NCI-H2227 (cell line): ENCODE results near the gene FUT7.

Experiments
- DNase-seq: peaks from one replicate; lab custom pipeline; 2025; ENCODE audit not compliant: unreplicated experiment; lab: John Stamatoyannopoulos, UW

The FUT7 gene

DNA sequence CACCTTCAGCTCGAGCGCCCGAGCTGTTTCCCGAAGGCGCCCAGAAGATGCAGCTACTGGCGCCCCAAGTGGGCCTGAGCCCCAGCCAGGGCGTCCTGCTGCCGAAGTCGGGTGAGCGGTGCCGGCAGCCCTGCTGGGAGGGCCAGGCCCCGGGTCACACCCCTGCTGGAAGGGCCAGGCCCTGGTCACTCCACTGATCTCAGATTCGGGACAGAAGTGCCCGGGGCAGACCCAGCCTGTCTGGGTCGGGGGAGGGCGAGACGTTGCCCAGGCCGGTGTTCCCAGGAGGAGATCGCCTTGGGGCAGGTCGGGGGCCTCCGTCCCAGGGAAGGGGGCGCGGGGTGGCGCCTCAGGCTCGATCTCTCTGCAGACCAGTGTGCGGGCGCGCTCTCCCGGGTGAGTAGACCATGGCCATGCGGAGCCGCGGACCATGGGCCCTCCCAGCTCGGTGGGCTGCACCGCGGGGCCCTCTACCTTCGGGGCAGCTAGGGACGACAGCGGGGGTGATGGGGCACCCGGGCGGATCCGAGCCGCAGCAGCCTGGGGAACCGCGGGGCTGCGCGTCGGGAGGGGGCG is 46.8 kb downstream of the FUT7 start:
- DNase-seq, result no peak

GRCh38 chr9:136984464-136985026 is 47.3 kb downstream of the FUT7 start:
- DNase-seq, result no peak

DNA sequence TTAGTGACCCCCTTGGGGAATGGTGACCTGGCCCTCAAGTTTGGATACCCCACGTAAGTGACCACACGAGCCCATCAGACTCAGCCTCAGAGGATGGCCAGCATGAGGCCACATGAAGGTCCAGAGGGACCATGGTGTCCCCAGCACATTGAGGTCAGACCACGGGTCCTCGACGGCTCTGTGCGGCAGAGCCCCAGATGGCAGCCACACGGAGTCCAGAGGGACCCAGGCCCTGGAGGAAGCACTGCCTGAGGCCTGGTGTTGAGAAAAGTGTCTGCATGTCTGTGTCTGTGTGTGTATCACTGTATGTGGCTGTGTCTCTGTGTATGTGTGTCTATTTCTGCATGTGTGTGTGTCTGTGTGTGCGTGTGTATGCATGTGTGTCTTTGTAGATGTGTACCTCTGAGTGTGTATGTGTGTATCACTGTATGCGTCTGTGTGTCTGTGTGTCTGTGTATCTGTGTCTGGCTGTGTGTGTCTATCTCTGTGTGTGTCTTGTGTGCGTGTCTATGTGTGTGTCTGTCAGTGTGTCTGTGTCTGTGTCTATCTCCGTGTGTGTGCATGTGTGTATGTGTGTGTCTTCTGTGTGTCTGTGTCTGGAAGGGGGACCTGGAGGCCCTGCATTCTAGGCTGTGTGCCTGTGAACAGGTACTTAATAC is 48.1 kb downstream of the FUT7 start:
- no peak for DNase-seq

DNA sequence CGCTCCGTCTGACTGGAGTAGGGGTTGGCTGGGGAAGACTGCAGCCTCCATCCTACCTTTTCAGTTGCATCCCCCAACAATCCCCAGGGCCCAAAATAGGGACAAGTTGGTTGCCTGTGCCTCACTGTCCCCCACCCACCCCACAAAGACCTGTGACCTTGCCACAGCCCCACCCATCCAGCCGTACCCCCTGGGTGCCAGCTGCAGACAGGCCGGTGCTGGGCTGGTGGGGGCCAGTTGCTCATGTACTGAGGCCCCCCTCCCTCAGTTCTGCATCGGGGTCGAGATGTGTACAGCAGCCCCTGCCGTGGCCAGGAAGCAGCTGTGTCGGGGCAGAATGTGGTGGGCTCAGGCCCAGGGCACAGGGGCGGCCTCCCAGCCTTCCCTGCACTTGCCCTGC is 48.7 kb downstream of the FUT7 start:
- DNase-seq, result no peak

DNA sequence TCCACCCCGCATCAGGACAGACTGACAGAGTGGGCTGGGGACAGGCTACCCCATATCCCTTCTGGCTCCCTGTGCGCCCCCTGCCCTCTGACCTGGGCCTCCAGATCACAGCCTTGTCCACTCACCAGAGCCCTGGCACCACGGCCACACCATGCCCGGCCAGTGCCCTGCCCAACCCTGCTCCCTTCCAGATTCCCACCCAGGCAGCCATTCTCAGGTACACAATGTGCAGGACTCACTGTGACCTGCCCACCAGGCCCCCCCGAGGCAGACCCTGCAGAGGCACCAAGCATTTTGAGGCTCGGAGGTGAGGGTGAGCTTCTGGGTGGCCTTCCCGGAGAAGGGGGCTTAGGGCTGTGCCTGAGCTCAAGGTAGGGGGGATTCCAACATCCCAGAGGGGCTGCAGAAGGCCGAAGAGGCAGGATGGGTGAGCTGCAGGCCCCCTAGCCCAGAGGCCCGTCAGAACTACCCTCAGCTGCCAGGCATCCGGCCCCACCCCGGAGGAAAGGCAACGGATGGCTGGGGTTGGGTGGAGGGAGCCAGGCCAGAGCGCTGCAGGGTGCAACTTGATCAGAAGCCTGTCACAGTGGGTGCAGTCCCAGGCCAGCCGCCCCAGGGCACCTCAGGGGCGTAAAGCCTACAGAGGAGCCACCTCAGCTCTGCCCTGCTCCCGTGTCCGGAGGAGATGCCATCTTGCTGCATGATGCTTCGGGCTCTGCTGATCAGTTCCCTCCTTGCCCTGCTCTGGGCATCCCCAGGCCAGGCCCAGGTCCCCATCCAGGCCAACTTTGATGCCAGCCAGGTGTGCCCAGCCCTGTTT is 49.4 kb downstream of the FUT7 start, which contains the start of gene LCNL1:
TSS of gene LCNL1 (plus strand) at position 762 of the 820 bp plus-strand sequence. CDS start 594 bp downstream, outside the sequence.
- DNase-seq, result no peak

DNA sequence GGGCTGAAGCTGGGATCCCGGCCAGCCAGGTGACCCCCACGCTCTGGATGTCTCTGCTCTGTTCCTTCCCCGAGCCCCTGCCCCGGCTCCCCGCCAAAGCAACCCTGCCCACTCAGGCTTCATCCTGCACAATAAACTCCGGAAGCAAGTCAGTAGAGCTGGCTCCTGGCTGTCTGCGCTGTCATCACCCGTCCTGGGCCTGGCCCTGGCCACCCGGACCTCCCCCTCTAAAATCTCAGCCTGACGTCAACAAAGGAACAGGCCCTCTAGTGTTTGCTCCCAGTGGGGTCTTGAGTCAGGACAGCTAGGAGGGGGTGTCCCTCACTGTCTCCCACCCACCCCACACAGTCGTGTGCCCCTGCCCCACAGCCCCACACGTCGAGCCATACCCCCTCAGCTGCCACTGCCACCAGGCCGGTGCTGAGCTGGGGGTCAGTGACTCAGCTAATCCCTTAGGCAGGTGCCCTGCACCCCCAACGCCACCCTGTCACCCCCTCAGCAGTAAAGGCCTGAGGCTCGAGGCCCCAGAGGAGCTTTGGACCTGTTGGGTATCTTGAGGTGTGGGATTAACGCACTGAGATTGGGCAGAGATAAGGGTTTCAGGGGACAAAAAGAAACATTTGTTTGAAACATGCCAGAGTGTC is 50.2 kb downstream of the FUT7 start:
- DNase-seq, result no peak

DNA sequence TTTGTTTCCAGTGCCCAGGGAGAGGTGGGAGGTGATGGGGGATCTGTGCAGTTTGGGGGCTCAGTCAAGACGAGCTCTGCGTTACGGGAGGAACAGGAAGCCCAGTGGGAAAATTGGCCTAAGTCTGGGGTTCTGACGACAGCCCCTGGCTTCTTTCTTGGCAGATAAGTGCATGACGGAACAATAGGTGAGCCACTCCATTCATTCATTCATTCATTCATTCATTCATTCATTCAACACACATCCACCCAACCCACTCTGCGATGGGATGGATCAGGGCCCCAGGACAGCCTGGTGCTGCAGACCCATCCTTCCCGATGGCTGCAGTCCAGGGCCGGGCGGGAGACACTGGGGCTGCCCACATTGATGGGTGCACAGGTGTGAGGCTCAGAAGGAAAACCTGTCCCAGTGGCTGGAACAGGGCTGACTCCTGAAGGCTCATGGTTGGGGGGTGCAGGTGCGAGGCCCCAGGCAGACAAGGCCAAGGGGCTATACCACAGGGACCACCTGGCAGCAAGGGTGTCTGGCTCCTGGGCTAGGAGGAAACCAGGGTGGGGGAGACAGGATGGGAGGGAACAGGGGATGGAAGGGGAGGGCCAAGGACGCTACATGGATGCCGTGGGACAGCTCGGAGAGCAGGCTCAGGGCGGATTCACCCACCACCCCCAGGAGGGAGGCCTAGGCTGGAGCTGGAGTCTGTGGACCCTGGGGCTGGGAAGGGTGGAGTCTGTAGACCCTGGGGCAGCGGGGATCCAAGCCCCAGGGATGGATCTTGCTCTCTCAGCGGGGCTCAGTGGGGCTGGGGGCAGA is 51.0 kb downstream of the FUT7 start:
- DNase-seq, result no peak
